GM21526 (cell line): ENCODE data around the gene SMO.
"Not testable (repeated sequence)": the region's sequence is repeated elsewhere in the genome, so short reads cannot be mapped to it uniquely, and the experiment has no call there.

Source experiments
- ATAC-seq: cut with Tn5 transposase; IDR thresholded peaks from one replicate; pipeline ENCODE4 v1.9.1; 2021; ENCODE audit warnings: moderate library complexity; ENCODE audit not compliant: unreplicated experiment, low FRiP score

SMO gene

DNA sequence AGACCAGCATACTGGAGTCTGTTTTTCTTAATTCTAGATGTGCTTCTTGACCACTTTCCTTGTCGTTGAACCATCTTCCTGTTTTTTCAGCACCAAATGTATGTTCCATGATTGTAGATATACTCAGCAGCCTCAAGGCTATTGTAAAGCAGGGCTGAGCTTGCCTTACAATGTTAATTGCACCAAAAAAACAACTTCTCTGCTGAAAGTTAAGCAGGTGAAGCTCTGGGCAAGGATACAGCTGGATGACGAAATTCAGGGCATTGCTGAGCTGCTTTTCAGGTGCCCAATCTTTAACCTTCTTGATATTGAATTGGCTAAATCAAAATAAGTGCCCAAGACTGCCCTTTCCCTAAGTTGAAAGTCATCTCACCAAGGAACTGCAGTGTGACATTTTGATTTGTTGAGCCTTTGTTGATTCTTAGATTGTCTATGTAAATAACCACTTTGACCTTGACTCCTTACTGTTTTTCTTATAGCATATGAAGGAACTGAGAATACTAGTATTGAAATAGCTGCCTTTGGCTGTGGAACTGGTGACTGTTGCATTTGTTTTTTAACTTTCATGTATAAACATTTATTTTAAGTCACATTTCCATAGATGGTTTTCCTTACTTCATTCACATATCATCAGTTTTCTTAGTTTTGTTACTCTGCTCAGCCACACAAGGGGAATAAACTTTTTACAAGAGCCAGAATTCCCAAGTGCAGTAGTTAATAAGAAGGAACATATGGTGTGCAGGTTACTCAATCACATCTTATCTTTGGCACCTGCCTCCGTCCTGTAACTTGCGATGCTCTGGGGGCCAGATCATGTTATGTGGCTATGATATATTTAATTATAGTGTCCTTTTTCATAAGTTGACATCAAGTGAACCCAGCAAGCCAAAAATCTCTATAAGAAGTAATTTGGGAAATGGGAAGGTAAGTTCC, 39.5 kb downstream of the SMO start:
- ATAC-seq, result no peak

DNA sequence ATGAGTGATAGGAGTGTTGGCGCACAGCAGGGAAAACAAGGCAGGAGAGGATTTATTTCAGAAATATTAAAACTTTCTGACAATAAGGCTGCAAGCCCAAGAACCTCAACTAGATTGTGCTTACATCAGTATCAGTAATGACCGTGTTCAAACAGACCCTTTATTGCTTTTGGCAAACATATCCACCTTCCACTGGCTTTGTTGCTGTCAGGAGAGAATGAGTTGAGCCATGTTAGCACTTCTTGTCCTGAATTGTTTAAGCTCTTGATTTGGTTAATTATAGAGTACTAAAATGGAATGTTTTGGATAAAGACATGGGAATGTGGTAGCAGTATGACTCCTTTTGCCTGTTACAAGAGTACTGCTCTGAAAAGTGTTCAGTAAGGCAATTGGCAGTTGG, 40.2 kb downstream of the SMO start:
- ATAC-seq, result no peak

DNA sequence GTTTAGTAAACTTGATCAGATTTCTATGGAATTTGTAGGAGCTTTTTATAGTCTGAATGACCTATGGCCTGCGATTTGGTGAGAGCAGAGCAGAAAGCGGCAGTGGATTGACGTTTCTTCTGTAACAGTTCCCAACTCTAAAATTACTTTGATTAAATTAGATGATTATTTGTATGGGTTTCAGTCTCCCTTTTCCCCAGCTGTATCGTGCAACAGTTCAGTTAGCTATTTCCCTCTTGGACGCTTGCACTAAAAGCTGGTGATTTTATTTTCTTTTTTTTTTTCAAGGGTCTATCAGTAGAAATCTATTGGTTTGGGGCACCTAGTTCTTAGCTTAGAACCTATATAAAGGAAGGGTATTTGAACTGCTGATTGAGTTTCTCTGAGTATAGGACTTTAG, 43.2 kb downstream of the SMO start:
- no peak for ATAC-seq

DNA sequence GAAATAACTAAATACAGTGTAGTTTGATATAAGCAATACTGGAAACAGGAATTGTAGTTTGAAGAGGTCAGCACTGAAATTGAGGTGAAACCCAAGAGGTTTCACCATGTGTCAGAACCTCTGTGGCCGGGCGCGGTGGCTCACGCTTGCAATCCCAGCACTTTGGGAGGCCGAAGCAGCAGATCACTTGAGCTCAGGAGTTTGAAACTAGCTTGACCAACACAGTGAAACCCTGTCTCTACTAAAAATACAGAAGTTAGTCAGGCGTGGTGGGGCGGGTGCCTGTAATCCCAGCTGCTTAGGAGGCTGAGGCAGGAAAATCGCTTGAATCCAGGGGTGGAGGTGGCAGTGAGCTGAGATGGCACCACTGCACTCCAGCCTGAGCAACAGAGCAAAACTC, 50.1 kb downstream of the SMO start:
- no peak for ATAC-seq

DNA sequence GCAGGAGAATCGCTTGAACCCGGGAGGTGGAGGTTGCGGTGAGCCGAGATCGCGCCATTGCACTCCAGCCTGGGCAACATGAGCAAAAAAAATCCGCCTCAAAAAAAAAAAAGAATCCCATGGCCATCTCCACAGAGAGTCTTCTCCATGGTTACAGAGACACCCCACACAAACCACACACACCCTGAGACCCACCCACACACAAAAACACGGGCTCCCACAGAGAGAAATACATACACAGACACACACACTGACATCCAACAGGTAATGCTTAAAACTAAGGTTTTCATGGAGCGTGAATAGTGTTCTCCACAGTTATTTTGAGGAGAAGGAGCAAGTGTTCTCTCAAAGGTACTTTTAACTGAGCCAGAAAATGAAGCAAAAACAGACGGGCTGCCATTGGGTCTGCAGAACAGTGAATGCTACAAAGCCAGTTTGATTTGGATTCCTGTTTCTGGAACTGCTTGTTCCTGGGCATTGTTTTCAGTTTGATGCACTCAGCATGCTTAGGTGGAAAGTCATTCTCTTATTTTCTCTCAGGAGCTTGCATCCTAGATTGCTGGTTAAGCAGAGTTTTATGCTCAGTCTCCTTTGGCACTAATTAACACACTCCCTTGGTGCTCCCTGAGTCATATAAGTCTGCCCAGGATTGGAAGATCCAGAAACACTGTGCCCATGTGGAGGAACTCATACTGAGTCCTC, 51.8 kb downstream of the SMO start:
- ATAC-seq, result no peak

DNA sequence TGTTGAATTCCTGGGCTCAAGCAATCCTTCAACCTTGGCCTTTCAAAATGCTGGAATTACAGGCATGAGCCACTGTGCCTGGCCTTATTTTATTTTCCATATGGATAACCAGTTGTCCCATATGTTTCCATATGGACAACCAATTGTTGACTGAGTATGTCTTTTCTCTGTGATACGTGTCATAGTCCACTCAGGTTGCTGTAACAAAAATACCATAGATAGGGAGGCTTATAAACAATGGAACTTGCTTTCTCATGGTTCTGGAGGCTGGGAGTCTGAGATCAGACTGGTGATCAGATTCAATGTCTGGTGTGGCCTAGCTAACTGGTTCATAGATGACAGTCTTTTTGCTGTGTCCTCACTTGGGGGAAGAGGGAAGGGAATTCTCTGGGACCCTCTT, 55.8 kb downstream of the SMO start:
- ATAC-seq, result no peak

DNA sequence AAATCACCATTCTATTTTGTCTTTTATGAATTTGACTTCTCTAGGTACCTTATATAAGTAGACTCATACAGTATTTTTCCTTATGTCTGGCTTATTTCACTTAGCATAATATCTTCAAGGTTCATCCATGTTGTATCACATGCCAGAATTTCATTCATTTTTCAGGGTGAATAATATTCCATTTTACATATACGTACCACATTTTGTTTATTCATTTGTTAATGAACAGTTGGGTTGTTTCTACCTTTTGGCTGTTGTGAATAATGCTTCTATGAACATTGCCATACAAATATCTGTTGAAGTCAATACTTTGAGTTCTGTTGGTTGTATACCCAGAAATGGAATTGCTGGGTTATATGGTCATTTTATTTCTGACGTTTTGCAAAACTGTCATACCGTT, 57.1 kb downstream of the SMO start:
- no peak for ATAC-seq

DNA sequence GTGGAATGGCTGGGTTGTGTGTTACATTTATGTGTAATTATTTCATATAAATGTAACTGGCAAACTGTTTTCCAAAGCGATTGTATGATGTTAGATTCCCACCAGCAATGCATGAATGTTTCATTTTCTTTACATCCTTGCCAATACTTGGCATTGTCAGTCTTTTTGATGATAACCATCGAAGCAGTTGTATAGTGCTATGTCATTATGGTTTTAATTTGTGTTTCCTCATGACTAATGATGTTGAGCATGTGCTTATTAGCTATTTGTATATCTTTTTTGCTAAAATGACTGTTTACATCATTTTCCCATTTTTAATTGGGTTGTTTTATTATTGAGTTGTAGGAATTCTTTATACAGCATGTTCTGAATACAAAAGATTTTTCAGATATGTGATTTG, 58.7 kb downstream of the SMO start:
- ATAC-seq, result no peak

DNA sequence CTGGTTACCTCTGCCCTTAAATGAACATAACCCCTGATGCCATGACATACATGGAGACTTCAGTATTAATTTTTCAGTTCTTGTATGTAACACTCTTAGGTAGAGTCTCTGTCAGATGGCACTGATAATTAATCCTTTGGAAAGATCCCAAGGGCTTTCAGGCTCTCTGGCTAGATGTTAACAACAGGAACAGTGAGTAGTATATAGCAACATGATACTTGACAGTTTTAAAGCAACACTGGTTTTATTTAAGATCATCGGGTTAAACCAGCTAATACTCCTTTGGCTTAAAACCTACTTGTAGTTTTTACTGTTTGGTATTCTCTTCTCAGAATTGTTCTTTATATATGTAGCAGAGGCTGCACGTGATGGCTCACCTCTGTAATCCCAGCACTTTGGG, 63.7 kb downstream of the SMO start:
- ATAC-seq, result no peak

DNA sequence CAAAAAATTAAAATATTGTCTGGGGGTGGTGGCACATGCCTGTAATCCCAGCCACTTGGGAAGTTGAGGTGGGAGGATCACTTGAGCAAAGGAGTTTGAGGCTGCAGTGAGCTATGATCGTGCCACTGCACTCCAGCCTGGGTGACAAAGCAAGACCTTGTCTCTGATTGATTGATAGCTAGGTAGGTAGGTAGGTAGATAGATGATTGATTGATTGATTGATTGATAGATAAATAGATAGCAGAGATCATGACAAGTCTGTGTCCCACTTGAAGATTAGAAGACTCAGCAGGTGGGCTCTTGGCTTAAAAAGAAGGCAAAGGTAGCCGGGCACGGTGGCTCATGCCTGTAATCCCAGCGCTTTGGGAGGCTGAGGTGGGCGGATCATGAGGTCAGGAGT, 64.2 kb downstream of the SMO start:
- not testable (repeated sequence) for ATAC-seq

DNA sequence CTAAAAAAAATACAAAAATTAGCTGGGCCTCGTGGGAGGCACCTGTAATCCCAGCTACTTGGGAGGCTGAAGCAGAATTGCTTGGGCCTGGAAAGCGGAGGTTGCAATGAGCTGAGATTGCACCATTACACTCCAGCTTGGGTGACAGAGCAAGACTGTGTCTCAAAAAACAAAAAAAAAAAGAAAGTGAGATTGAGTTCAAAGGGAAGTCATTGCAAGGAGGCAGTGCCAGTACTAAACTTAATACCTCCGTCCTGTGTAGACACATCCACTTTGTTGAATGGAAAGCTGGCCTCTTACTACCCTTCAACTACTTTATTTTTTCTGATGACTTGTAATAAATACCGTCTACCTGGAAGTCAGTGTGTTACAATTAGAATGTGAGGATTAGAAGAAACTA, 67.4 kb downstream of the SMO start:
- no peak for ATAC-seq

DNA sequence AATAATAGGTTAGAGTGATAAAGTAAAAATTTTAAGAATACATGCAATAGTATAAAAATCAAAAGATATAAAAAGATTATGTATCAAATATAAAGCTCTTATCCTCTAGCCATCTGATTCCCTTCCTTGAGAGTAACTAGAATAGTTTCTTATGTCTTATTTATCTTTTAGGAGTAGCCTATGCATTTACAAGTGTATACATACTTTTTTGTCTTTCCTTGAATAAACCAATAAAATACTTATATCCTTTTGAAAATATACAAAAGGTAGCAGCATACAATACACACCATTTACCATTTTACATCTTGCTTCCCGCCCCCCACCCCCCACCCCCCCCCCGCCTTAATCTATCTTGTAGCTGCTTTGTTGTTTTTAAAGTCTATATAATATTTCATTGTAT, 67.8 kb downstream of the SMO start:
- no peak for ATAC-seq

DNA sequence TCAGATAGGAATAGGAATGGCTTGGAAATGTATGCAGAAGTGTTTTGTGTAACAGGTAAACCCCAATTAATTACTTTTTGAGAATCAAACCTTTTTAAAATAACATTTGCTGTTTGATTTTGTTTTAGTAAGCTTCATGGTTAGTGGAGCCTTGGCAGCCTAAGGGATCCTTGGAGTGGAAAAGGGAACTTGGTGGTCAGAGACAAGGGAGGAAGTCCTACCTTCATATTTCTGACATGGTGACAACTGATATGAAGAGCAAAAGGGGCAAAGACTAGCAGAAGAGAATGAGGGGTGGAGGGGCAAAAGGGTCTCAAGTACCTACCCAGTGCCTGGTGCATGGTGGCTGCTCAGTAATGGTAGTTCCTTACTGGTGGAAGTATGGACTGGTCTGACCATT, 68.7 kb downstream of the SMO start:
- ATAC-seq, result no peak

DNA sequence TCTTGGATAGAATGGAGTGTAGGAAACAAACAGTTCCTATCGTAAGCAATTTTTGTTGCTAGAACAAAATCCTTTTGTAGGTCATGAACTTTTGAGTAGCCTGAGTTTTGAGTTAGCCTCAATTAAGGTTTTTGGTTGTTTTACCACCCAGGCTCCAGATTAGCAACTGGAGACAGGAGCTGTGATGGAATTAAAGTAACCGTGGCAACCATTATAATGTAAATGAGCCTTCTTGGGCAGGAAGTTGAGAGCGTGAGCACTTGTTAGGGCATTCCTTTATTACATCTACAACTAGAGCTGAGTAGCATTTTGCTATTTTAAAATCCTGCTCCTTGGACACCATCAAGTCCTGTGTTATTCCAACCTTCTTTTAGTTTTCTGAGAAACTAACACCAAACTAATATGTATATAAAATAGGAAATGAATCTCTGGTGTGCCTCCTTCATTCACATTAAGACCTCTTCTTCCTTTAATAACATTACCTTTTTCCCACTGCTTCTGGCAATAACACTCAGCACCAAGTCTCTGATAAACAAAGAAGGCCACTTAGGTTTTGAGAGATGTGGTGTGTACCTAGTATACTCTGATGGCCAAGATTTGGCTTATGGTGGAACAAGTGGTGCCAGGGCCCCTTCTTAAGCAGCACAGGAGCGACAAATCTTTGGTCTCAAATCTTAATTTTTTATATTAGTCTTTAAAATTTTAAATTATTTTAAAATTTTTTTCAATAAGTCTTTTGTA, 70.4 kb downstream of the SMO start:
- no peak for ATAC-seq

DNA sequence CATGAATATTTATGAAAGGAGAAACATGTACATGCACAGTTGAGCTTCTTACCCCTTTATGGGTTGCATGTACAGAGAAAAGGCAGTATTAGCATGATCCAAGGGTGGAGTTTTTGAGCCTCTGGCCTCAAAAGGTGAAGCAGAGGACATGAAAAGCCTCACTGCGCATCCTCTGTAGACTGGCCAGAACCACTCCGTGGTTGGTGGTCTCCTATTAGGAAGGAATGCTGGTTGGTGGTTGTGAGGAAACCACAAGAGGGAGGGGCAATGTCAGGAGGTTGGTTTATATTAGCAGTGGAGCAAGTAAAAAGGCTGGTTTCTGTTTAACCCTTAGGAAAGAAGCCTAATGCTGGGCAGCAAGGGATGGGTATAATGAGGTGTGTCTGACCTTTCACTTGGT, 73.9 kb downstream of the SMO start:
- no peak for ATAC-seq
